Ovary (tissue), 3 donors: ENCODE data around the gene DPYSL4.

Experiments
- EP300 ChIP-seq: sonication (generic); formaldehyde crosslinking; IDR thresholded peaks from one replicate; pipeline ENCODE4 v1.6.1; 2017; ENCODE audit warnings: antibody characterized with exemption
- POLR2A ChIP-seq: fragments of 450-650 bp; IDR thresholded peaks from one replicate; pipeline ENCODE4 v1.6.1; 2017; ENCODE audit warnings: antibody characterized with exemption, mild to moderate bottlenecking, moderate library complexity
- TF ChIP-seq, protein P1 (sequence below), 3 donors: fragments of 450-650 bp in 2 of 3; fragments of 200-600 bp in 1 of 3; IDR thresholded peaks; one replicate each; pipeline versions ENCODE4 v1.5.1 to v1.8.0; 2016 to 2022; ENCODE audit warnings: antibody characterized with exemption in 3 of 3, mild to moderate bottlenecking in 1 of 3
- donor health status: DM: no; HTN: no; CAD: no.

DNA sequence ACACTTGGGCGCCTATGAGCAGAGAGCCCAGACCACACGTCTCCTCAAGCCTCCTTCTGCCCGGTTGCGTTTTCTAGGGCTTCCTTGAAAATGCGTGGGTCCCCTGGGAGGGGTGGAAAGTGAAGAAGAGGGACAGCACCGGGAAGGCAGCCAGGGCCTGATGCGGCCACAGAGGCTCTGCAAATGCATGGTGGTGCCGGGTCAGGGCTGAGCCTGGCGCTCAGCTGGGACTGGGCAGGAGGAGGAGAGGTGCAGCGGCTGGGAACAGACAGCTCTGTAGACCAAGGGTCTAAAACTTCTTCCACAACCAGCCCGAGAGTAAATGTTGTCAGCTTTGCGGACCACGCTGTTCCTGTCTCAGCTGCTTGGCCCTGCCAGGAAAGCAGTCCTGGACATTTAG lies 1.6 kb downstream of the DPYSL4 start:
- TF ChIP-seq EP300 = no peak
- TF ChIP-seq, protein P1, sequence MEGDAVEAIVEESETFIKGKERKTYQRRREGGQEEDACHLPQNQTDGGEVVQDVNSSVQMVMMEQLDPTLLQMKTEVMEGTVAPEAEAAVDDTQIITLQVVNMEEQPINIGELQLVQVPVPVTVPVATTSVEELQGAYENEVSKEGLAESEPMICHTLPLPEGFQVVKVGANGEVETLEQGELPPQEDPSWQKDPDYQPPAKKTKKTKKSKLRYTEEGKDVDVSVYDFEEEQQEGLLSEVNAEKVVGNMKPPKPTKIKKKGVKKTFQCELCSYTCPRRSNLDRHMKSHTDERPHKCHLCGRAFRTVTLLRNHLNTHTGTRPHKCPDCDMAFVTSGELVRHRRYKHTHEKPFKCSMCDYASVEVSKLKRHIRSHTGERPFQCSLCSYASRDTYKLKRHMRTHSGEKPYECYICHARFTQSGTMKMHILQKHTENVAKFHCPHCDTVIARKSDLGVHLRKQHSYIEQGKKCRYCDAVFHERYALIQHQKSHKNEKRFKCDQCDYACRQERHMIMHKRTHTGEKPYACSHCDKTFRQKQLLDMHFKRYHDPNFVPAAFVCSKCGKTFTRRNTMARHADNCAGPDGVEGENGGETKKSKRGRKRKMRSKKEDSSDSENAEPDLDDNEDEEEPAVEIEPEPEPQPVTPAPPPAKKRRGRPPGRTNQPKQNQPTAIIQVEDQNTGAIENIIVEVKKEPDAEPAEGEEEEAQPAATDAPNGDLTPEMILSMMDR (IDR thresholded peaks at IDR 0.05) = no peak
- TF ChIP-seq POLR2A = no peak
